ENCODE measurements around the gene DIAPH3.
"Not testable (repeated sequence)": the region's sequence is repeated elsewhere in the genome, so short reads cannot be mapped to it uniquely, and the experiment has no call there.

Gene DIAPH3, protein sequence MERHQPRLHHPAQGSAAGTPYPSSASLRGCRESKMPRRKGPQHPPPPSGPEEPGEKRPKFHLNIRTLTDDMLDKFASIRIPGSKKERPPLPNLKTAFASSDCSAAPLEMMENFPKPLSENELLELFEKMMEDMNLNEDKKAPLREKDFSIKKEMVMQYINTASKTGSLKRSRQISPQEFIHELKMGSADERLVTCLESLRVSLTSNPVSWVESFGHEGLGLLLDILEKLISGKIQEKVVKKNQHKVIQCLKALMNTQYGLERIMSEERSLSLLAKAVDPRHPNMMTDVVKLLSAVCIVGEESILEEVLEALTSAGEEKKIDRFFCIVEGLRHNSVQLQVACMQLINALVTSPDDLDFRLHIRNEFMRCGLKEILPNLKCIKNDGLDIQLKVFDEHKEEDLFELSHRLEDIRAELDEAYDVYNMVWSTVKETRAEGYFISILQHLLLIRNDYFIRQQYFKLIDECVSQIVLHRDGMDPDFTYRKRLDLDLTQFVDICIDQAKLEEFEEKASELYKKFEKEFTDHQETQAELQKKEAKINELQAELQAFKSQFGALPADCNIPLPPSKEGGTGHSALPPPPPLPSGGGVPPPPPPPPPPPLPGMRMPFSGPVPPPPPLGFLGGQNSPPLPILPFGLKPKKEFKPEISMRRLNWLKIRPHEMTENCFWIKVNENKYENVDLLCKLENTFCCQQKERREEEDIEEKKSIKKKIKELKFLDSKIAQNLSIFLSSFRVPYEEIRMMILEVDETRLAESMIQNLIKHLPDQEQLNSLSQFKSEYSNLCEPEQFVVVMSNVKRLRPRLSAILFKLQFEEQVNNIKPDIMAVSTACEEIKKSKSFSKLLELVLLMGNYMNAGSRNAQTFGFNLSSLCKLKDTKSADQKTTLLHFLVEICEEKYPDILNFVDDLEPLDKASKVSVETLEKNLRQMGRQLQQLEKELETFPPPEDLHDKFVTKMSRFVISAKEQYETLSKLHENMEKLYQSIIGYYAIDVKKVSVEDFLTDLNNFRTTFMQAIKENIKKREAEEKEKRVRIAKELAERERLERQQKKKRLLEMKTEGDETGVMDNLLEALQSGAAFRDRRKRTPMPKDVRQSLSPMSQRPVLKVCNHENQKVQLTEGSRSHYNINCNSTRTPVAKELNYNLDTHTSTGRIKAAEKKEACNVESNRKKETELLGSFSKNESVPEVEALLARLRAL

DNA sequence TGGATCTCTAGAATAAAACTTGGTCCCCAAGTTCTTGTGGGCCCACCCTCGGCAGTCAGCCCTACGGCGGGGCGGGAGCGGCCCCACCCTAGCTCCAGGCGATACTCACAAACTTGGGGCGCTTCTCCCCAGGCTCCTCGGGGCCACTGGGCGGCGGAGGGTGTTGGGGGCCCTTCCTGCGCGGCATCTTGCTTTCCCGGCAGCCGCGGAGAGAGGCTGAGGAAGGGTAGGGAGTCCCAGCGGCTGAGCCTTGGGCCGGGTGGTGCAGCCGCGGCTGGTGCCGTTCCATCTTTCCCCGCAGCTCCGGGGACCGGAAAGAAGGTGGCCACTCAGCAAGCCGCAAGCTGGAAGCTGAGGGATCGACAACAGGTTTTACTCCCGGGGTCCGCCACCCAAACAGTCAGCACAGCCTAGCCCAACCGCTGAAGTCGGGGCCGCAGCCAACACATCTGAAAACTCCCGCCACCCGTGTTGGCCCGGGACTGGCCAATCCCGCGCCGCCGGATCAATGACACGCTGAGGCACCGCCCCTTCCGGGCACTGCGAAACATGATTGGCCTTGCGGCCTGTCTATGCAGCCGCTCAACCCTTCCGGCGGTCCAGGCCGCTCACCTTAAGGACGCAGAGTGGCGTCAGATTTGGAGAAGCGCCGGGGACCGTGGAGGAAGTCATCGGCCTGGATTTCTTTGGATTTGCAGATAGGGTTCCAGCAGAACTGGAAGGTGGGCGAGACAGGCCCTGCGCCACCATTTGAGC lies at the start of gene DIAPH3:
DIAPH3 (minus strand) TSS at position 451 of the 756 bp plus-strand sequence; CDS start at position 289, 162 bp downstream.
- peak within 1 kb of the TSS; percentile 99 for H3K27ac Mint-ChIP-seq
- H3K9me3 Mint-ChIP-seq = peaks cover 3% of the 10 kb centered on the region
- peaks cover 39% of the 10 kb centered on the region for H3K36me3 Mint-ChIP-seq (ENCODE audit: low read depth)
- no peak for TF ChIP-seq CTCF (IDR thresholded peaks at IDR 0.05)
- peak; percentile 97 for DNase-seq
- no peaks in the 10 kb centered on the region for H3K27me3 Mint-ChIP-seq (ENCODE audit: low read depth, poor library complexity)
- H3K4me1 Mint-ChIP-seq = peaks cover 44% of the 10 kb centered on the region
- H3K4me3 Mint-ChIP-seq = peak within 1 kb of the TSS; percentile 90

DNA sequence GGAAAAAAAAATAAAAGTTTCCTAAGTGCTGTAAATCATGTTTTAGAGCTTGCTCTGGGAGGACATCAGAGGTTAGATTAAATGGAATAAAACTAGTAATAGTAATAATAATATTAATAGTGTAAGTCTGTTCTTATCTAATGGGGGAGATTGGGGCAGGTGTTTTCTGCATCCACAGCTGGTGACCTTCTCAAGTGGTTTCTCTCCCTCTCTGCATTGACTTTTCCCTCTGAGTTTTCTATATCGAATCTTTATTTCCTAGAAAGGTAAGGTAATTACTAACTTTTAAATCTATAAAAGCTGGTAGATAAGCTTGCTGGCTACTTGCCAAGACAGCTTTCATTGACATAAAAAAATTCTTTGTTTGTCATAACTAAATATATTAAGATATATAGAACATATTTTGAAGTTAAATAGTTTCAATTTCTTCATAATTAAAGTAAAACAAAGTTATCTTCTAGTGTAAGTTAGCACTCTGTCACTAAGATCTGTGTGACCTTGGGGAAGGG lies 49.6 kb upstream of the DIAPH3 start:
- DNase-seq = no peak
- H3K9me3 Mint-ChIP-seq = no peaks in the 10 kb centered on the region
- H3K27ac Mint-ChIP-seq = no peak overlapping the region
- TF ChIP-seq CTCF (IDR thresholded peaks at IDR 0.05) = no peak
- no peak overlapping the region for H3K4me3 Mint-ChIP-seq
- H3K27me3 Mint-ChIP-seq (ENCODE audit: low read depth, poor library complexity) = no peaks in the 10 kb centered on the region
- H3K4me1 Mint-ChIP-seq = peaks cover 6% of the 10 kb centered on the region
- no peaks in the 10 kb centered on the region for H3K36me3 Mint-ChIP-seq (ENCODE audit: low read depth)

GRCh38 chr13:60211548-60211947 lies 47.8 kb upstream of the DIAPH3 start:
- Mint-ChIP-seq H3K27me3 (ENCODE audit: low read depth, poor library complexity) (no peaks in the 10 kb centered on the region), H3K27ac (no peak overlapping the region), H3K9me3 (no peaks in the 10 kb centered on the region), H3K4me3 (no peak overlapping the region), H3K36me3 (ENCODE audit: low read depth) (no peaks in the 10 kb centered on the region), H3K4me1 (no peaks in the 10 kb centered on the region)
- no peak for TF ChIP-seq CTCF (IDR thresholded peaks at IDR 0.05)
- no peak for DNase-seq

- H3K4me1 Mint-ChIP-seq = no peaks in the 10 kb centered on the region
- no peak for DNase-seq
- no peak overlapping the region for H3K4me3 Mint-ChIP-seq
- no peaks in the 10 kb centered on the region for H3K27me3 Mint-ChIP-seq (ENCODE audit: low read depth, poor library complexity)
- H3K9me3 Mint-ChIP-seq = no peaks in the 10 kb centered on the region
- no peaks in the 10 kb centered on the region for H3K36me3 Mint-ChIP-seq (ENCODE audit: low read depth)
- H3K27ac Mint-ChIP-seq = no peak overlapping the region
- TF ChIP-seq CTCF (IDR thresholded peaks at IDR 0.05) = no peak
Measured at GRCh38 chr13:60210510-60211330, 47.0 kb upstream of the DIAPH3 start.

DNA sequence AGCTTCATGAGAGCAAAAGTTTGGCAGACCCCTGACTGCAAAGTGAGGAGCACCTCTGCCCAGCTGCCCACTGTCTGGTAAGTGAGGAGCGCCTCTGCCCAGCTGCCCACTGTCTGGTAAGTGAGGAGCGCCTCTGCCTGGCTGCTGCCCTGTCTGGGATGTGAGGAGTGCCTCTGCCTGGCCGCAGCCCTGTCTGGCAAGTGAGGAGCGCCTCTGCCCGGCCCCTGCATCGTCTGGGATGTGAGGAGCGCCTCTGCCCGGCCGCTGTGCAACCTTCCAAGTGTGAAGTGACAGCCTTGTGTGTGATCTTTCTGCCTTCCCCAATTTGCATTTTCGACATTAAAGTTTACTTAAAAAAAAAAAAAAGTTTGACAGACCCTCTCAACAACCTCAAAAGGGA lies 41.8 kb upstream of the DIAPH3 start:
- not testable (repeated sequence) for H3K4me3 Mint-ChIP-seq; DNase-seq; H3K27me3 Mint-ChIP-seq (ENCODE audit: low read depth, poor library complexity); H3K4me1 Mint-ChIP-seq; H3K9me3 Mint-ChIP-seq; H3K36me3 Mint-ChIP-seq (ENCODE audit: low read depth); H3K27ac Mint-ChIP-seq
